Uterus (tissue), 4 donors: ENCODE measurements around the gene GAL3ST1. TPM values are rescaled to one million over a fixed set of nuclear protein-coding genes. Genes with fewer than 3 reads are reported as not detected.
"Not testable (repeated sequence)": the region's sequence is repeated elsewhere in the genome, so short reads cannot be mapped to it uniquely, and the experiment has no call there.

ENCODE experiments used
- DNase-seq, 2 donors: peaks; one replicate each; pipeline ENCODE4 v3.0.0-alpha.2; 2019 to 2020
- H3K27ac ChIP-seq, 2 donors: fragments of 200-600 bp; sonication (generic); 1 replicate in 1 of 2; 2 replicates in 1 of 2; pipeline ENCODE4 v1.5.1; 2016 to 2018
- H3K27me3 ChIP-seq, 2 donors: fragments of 200-600 bp; sonication (generic); one replicate each; pipeline ENCODE4 v1.5.1; 2018 to 2019; ENCODE audit warnings: control low read depth in 1 of 2
- H3K36me3 ChIP-seq, 2 donors: fragments of 200-600 bp; sonication (generic); one replicate each; pipeline ENCODE4 v1.5.1; 2019; ENCODE audit warnings: control low read depth in 1 of 2
- H3K4me1 ChIP-seq, 2 donors: fragments of 200-600 bp; sonication (generic); one replicate each; pipeline ENCODE4 v1.5.1; 2018 to 2019; ENCODE audit warnings: control low read depth in 1 of 2
- H3K4me3 ChIP-seq, 2 donors: fragments of 200-600 bp; sonication (generic); 1 replicate in 1 of 2; 2 replicates in 1 of 2; pipeline ENCODE4 v1.5.1; 2018 to 2019; ENCODE audit warnings: mild to moderate bottlenecking in 1 of 2
- H3K9me3 ChIP-seq, 2 donors: fragments of 200-600 bp; sonication (generic); one replicate each; pipeline ENCODE4 v1.5.1; 2019; ENCODE audit warnings: control low read depth in 1 of 2
- CTCF ChIP-seq, 4 experiments: fragments of 200-600 bp in 2 of 4; fragments of 450-650 bp in 2 of 4; sonication (generic) in 2 of 4; IDR thresholded peaks; one replicate each; pipeline ENCODE4 v1.5.1; 2016 to 2019; ENCODE audit warnings: antibody characterized with exemption in 4 of 4, mild to moderate bottlenecking in 2 of 4, moderate library complexity in 1 of 4
- POLR2A ChIP-seq, 2 donors: fragments of 450-650 bp; IDR thresholded peaks; one replicate each; pipeline ENCODE4 v1.6.1; 2016; ENCODE audit warnings: antibody characterized with exemption in 2 of 2, mild to moderate bottlenecking in 1 of 2, moderate library complexity in 1 of 2
- intact Hi-C: fragments of 100-400 bp; cut with DNase I; formaldehyde crosslinking; loops from one replicate; pipeline ENCODE4 v1.15.1; 2023; ENCODE audit warnings: low total_unique reads
- total RNA-seq, 4 donors: library from RNA; depleted of rRNA in 3 of 4; stranded (reverse); fragments of >200 nt in 3 of 4; gene quantifications; one replicate each; pipeline versions ENCODE4 v1.1.0 to v1.2.4, GENCODE V29; 2014 to 2023
- donor health status: DM: yes; HTN: yes; CAD: no.

GAL3ST1 gene
- total RNA-seq, 4 donors from 2014 or later: 0.26 to 6.6 (median 1.2) TPM; not detected in 1

GRCh38 chr22:30541961-30542810, 32.3 kb downstream of the GAL3ST1 start:
- intact Hi-C loops: no loop called here
- TF ChIP-seq POLR2A (IDR thresholded peaks at IDR 0.05) (no peak), CTCF (IDR thresholded peaks at IDR 0.05) (no peak)
- no peak for DNase-seq
- Histone ChIP-seq H3K27ac (peak overlapping the region in 1 of 2 donors; percentile 62), H3K27me3 (no peaks in the 10 kb centered on the region), H3K36me3 (no peaks in the 10 kb centered on the region), H3K9me3 (no peaks in the 10 kb centered on the region), H3K4me3 (peak overlapping the region; percentile 29 to 43), H3K4me1 (no peaks in the 10 kb centered on the region)

GRCh38 chr22:30541511-30541910, 33.0 kb downstream of the GAL3ST1 start:
- H3K27me3 ChIP-seq, H3K4me1 ChIP-seq, intact Hi-C loops, DNase-seq, H3K27ac ChIP-seq, H3K9me3 ChIP-seq, H3K36me3 ChIP-seq: not testable (repeated sequence)
- H3K4me3 ChIP-seq: peak overlapping the region in 1 of 2 donors; percentile 43

GRCh38 chr22:30539368-30539767, 35.1 kb downstream of the GAL3ST1 start:
- TF ChIP-seq CTCF (IDR thresholded peaks at IDR 0.05): no peak
- no peak overlapping the region for H3K27ac ChIP-seq
- no peaks in the 10 kb centered on the region for H3K27me3 ChIP-seq
- intact Hi-C loops: no loop called here
- no peak for DNase-seq
- H3K9me3 ChIP-seq: no peaks in the 10 kb centered on the region
- no peak overlapping the region for H3K4me3 ChIP-seq
- H3K4me1 ChIP-seq: no peaks in the 10 kb centered on the region
- no peaks in the 10 kb centered on the region for H3K36me3 ChIP-seq

- H3K9me3 ChIP-seq: no peaks in the 10 kb centered on the region
- H3K4me3 ChIP-seq: no peak overlapping the region
- no peak overlapping the region for H3K27ac ChIP-seq
- TF ChIP-seq POLR2A (IDR thresholded peaks at IDR 0.05): no peak
- TF ChIP-seq CTCF (IDR thresholded peaks at IDR 0.05): no peak
- DNase-seq: no peak
- H3K4me1 ChIP-seq: no peaks in the 10 kb centered on the region
- H3K27me3 ChIP-seq: no peaks in the 10 kb centered on the region
- no peaks in the 10 kb centered on the region for H3K36me3 ChIP-seq
- intact Hi-C loops: no loop called here
Measured at GRCh38 chr22:30538280-30538679, 36.2 kb downstream of the GAL3ST1 start.

- Histone ChIP-seq H3K9me3 (no peaks in the 10 kb centered on the region), H3K36me3 (no peaks in the 10 kb centered on the region), H3K27me3 (no peaks in the 10 kb centered on the region), H3K4me3 (no peak overlapping the region), H3K27ac (no peak overlapping the region), H3K4me1 (no peaks in the 10 kb centered on the region)
- intact Hi-C loops: no loop called here
- TF ChIP-seq CTCF (IDR thresholded peaks at IDR 0.05) (no peak), POLR2A (IDR thresholded peaks at IDR 0.05) (no peak)
- no peak for DNase-seq
Measured at GRCh38 chr22:30537083-30537731, 37.3 kb downstream of the GAL3ST1 start.
